HCT116 (cell line): Measurements from ENCODE around the gene RPE65. TPM values are rescaled to one million over a fixed set of nuclear protein-coding genes. Genes with fewer than 3 reads are reported as not detected.
"Not testable (repeated sequence)": the region's sequence is repeated elsewhere in the genome, so short reads cannot be mapped to it uniquely, and the experiment has no call there.

Experiments
- ATAC-seq: fragments of 200-7000 bp; cut with Tn5 transposase; 2 replicates; pipeline ENCODE4 v1.9.1; 2020; ENCODE audit warnings: mild to moderate bottlenecking, moderate library complexity
- BruUV-seq: library from RNA; stranded (reverse); fragments of 400-500 nt; replicated peaks from 2 replicates; lab custom pipeline; 2021; lab: Mats Ljungman, UMichigan
- CTCF ChIA-PET: fragments of 300-600 bp; sonication (Branson Sonifier 250); formaldehyde crosslinking; loops from one replicate; lab custom pipeline; 2021; ENCODE audit warnings: antibody characterized with exemption; lab: Charles Lee
- POLR2A ChIA-PET: fragments of 300-600, 350-600 bp; sonication (Branson Sonifier 250); formaldehyde crosslinking; loops from one replicate; lab custom pipeline; 2021; ENCODE audit warnings: antibody characterized with exemption; lab: Charles Lee
- RAD21 ChIA-PET, 2 experiments: fragments of 300-600 bp; sonication (Branson Sonifier 250); formaldehyde crosslinking; loops; one replicate each; lab custom pipeline; 2023; ENCODE audit warnings: low total read pairs in 2 of 2; ENCODE audit not compliant: uncharacterized antibody in 2 of 2, unreplicated experiment in 2 of 2, low non-redundant PET in 1 of 2; lab: Charles Lee
- DNase-seq: peaks from one replicate; pipeline ENCODE4 v3.0.0-alpha.2; 2010; ENCODE audit warnings: low read depth, low spot score
- H2AFZ ChIP-seq: fragments of 200-600 bp; shearing (Covaris generic), sonication (generic); 2 replicates; pipeline ENCODE4 v1.6.1; 2017; ENCODE audit warnings: low read depth, mixed run types, mixed read lengths, antibody characterized with exemption, low read length; ENCODE audit not compliant: poor library complexity, severe bottlenecking
- H3K27ac ChIP-seq: 2 replicates; pipeline ENCODE4 v1.5.1; 2012; ENCODE audit warnings: low read depth, low read length
- H3K27me3 ChIP-seq: fragments of 200-600 bp; sonication (generic); 2 replicates; pipeline ENCODE4 v1.6.1; 2016; ENCODE audit warnings: mixed run types, low read length, mixed read lengths; ENCODE audit not compliant: insufficient read depth
- H3K36me3 ChIP-seq, 2 experiments: fragments of 200-500 bp in 1 of 2; fragments of 200-600 bp in 1 of 2; sonication (Bioruptor generic) in 1 of 2; sonication (generic) in 1 of 2; 2 replicates each; pipeline versions ENCODE4 v1.5.1 to v1.6.1; 2014 to 2016; ENCODE audit warnings: low read length in 2 of 2, inconsistent platforms in 1 of 2, mixed read lengths in 1 of 2, mixed run types in 1 of 2; ENCODE audit not compliant: insufficient read depth in 2 of 2, control insufficient read depth in 1 of 2
- H3K4me1 ChIP-seq, 2 experiments: fragments of 200-600 bp in 1 of 2; sonication (generic) in 1 of 2; 2 replicates each; pipeline versions ENCODE4 v1.5.1 to v1.6.1; 2012 to 2017; ENCODE audit warnings: low read length in 2 of 2, inconsistent platforms in 1 of 2, mild to moderate bottlenecking in 1 of 2, mixed read lengths in 1 of 2, mixed run types in 1 of 2, moderate library complexity in 1 of 2; ENCODE audit not compliant: insufficient read depth in 2 of 2, control insufficient read depth in 1 of 2
- H3K4me2 ChIP-seq: fragments of 200-600 bp; sonication (generic); 2 replicates; pipeline ENCODE4 v1.6.1; 2017; ENCODE audit warnings: mixed run types, low read length, mixed read lengths
- H3K4me3 ChIP-seq, 2 experiments: fragments of 200-600 bp in 1 of 2; sonication (generic) in 1 of 2; replicated peaks in 1 of 2; 2 replicates each; pipeline ENCODE4 v1.5.1; 2011 to 2016; ENCODE audit warnings: low read length in 2 of 2, control low read depth in 1 of 2, low read depth in 1 of 2, mild to moderate bottlenecking in 1 of 2, mixed read lengths in 1 of 2, mixed run types in 1 of 2
- H3K79me2 ChIP-seq: fragments of 200-600 bp; sonication (generic); 2 replicates; pipeline ENCODE4 v1.6.1; 2017; ENCODE audit warnings: mild to moderate bottlenecking, mixed run types, low read length, moderate library complexity, mixed read lengths; ENCODE audit not compliant: insufficient read depth
- H3K9ac ChIP-seq: fragments of 200-600 bp; sonication (generic); 2 replicates; pipeline ENCODE4 v1.6.1; 2016; ENCODE audit warnings: low read length, mixed read lengths
- H3K9me2 ChIP-seq: fragments of 200-600 bp; sonication (generic), shearing (Covaris generic); 2 replicates; pipeline ENCODE4 v1.6.1; 2017; ENCODE audit warnings: mixed run types, mild to moderate bottlenecking, moderate library complexity; ENCODE audit not compliant: insufficient read depth
- H3K9me3 ChIP-seq, 2 experiments: fragments of 200-500 bp in 1 of 2; fragments of 200-600 bp in 1 of 2; sonication (Bioruptor generic) in 1 of 2; sonication (generic) in 1 of 2; 2 replicates each; pipeline ENCODE4 v1.6.1; 2014 to 2017; ENCODE audit warnings: low read length in 2 of 2, mixed read lengths in 2 of 2, inconsistent platforms in 1 of 2, low read depth in 1 of 2, mild to moderate bottlenecking in 1 of 2, mixed run types in 1 of 2, moderate library complexity in 1 of 2; ENCODE audit not compliant: control insufficient read depth in 1 of 2, insufficient read depth in 1 of 2
- H4K20me1 ChIP-seq: fragments of 200-600 bp; sonication (generic), shearing (Covaris generic); 2 replicates; pipeline ENCODE4 v1.6.1; 2017; ENCODE audit warnings: mixed run types, mild to moderate bottlenecking, moderate library complexity; ENCODE audit not compliant: insufficient read depth
- EGR1 ChIP-seq: IDR thresholded peaks from 2 replicates; pipeline ENCODE4 v1.6.1; 2012; ENCODE audit warnings: low read depth
- FOSL1 ChIP-seq: IDR thresholded peaks from 2 replicates; pipeline ENCODE4 v1.6.1; 2012; ENCODE audit warnings: low read depth
- JUND ChIP-seq: IDR thresholded peaks from 2 replicates; pipeline ENCODE4 v1.6.1; 2012
- POLR2AphosphoS5 ChIP-seq: IDR thresholded peaks from 2 replicates; pipeline ENCODE4 v1.6.1; 2011; ENCODE audit warnings: mild to moderate bottlenecking, low read depth, low read length, moderate library complexity
- SIN3A ChIP-seq: IDR thresholded peaks from 2 replicates; pipeline ENCODE4 v1.6.1; 2012; ENCODE audit warnings: low read depth
- SP1 ChIP-seq: IDR thresholded peaks from 2 replicates; pipeline ENCODE4 v1.6.1; 2012; ENCODE audit warnings: low read depth
- intact Hi-C: fragments of 100-400 bp; cut with micrococcal nuclease; formaldehyde crosslinking; loops from 2 replicates; pipeline ENCODE4 v1.10.0; 2022
- total RNA-seq: library from RNA; stranded (reverse); gene quantifications from one replicate; pipeline ENCODE4 v1.2.1, GENCODE V29; 2021; ENCODE audit not compliant: unreplicated experiment

Gene RPE65
- total RNA-seq, 1 experiment from 2014 or later = not detected

DNA sequence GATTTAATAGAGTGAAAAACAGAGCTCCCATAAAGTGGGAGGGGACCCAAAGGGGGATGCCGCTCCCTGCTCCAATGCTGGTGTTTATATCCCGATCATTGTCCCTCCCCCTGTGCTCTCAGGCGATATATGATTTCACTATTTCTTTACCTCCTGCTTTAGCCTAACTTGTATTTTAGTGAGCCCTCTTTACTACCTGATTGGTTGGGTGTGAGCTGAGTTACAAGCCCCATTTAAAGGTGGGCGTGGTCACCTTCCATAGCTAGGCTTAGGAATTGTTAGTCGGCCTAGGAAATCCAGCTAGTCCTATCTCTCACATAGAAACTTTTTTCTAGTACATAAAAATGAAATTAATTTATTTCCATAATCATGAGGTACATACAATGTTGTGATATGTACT, 57.3 kb downstream of the RPE65 start:
- H3K27ac ChIP-seq, DNase-seq, intact Hi-C loops, H2AFZ ChIP-seq, H3K4me3 ChIP-seq, H3K27me3 ChIP-seq, H3K4me2 ChIP-seq, ATAC-seq, RAD21 ChIA-PET, H3K9me2 ChIP-seq, H3K9ac ChIP-seq, H3K9me3 ChIP-seq, BruUV-seq: not testable (repeated sequence)
- H3K36me3 ChIP-seq = peaks cover 12 to 30% of the 10 kb centered on the region in 2 experiments
- H4K20me1 ChIP-seq = peaks cover 21% of the 10 kb centered on the region; the same call in 1 of the 2 replicates
- H3K4me1 ChIP-seq = peaks cover 0 to 23% of the 10 kb centered on the region in 2 experiments; a peak in 2 of 4 replicates
- POLR2A ChIA-PET = interaction anchor here (0.6 to 2.2 kb wide), 9 partner anchors 8 to 302 kb away, joined by 3 to 9 read pairs (median 4); no protein-coding TSS in a partner anchor
- TF ChIP-seq SIN3A = peak; percentile 27; the same call in 1 of the 2 replicates
- TF ChIP-seq POLR2AphosphoS5 = peak; percentile 60
- H3K79me2 ChIP-seq = peaks cover 58% of the 10 kb centered on the region
- CTCF ChIA-PET = interaction anchor here (0.9 kb wide), 1 partner anchor 277 kb away, joined by 3 read pairs; no protein-coding TSS in a partner anchor

DNA sequence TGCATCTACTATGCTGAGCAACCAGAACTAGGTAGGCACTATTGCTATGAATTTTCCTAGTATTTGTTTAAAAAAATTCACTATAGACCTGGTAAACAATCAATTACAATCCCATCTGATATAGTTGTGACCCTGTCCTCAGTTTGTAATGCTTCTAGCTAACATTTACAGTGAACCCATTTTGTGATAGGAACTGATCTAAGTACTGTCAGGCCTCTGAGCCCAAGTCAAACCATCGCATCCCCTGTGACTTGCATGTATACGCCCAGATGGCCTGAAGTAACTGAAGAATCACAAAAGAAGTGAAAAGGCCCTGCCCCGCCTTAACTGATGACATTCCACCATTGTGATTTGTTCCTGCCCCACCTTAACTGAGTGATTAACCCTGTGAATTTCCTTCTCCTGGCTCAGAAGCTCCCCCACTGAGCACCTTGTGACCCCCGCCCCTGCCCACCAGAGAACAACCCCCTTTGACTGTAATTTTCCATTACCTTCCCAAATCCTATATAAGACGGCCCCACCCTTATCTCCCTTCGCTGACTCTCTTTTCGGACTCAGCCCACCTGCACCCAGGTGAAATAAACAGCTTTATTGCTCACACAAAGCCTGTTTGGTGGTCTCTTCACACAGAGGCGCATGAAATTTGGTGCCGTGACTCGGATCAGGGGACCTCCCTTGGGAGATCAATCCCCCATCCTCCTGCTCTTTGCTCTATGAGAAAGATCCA, 63.8 kb downstream of the RPE65 start:
- Histone ChIP-seq H3K4me1 (peaks cover 35 to 58% of the 10 kb centered on the region in 2 experiments), H3K4me3 (peak overlapping the region; percentile 62 to 69), H3K27ac (peak overlapping the region; percentile 91), H3K4me2 (peak overlapping the region; percentile 70), H3K9ac (peak overlapping the region; percentile 61), H3K79me2 (peaks cover 40% of the 10 kb centered on the region)
- H3K27me3 ChIP-seq, H3K9me2 ChIP-seq, H2AFZ ChIP-seq, H4K20me1 ChIP-seq, RAD21 ChIA-PET, H3K9me3 ChIP-seq, H3K36me3 ChIP-seq, BruUV-seq: not testable (repeated sequence)
- DNase-seq = peak; percentile 59
- intact Hi-C loops = loop anchor here (2.0 to 10.0 kb wide), 2 partner anchors 63 to 701 kb away; partner anchors contain the start of gene GADD45A
- TF ChIP-seq SP1 = peak; percentile 80
- TF ChIP-seq SIN3A = peak; percentile 54
- TF ChIP-seq JUND = peak; percentile 37; the same call in 1 of the 2 replicates
- TF ChIP-seq POLR2AphosphoS5 = peak; percentile 83
- peak; percentile 32; the same call in 1 of the 2 replicates for TF ChIP-seq FOSL1
- peak; percentile 31; the same call in 1 of the 2 replicates for TF ChIP-seq EGR1
- ChIA-PET POLR2A (interaction anchor here (0.7 to 1.4 kb wide), 6 partner anchors 8 to 701 kb away, joined by 3 to 6 read pairs (median 4); no protein-coding TSS in a partner anchor), CTCF (interaction anchor here (1.6 kb wide), 1 partner anchor 266 kb away, joined by 5 read pairs; no protein-coding TSS in a partner anchor)
- ATAC-seq = peak; percentile 3
